Measurements from ENCODE around the gene ATP2A3. TPM values are rescaled to one million over a fixed set of nuclear protein-coding genes. Genes with fewer than 3 reads are reported as not detected.

ATP2A3 gene
- total RNA-seq, 1 experiment from 2014 or later = 13.3 TPM

- Histone ChIP-seq H2BK15ac (ENCODE audit: low read depth, low read length) (no peak overlapping the region), H3T11ph (ENCODE audit: low read length) (no peak overlapping the region), H2BK5ac (ENCODE audit: insufficient read length, low read length) (no peak overlapping the region), H2BK12ac (ENCODE audit: insufficient read length, low read depth, low read length) (no peak overlapping the region), H3K79me2 (ENCODE audit: insufficient read depth, low read length) (no peaks in the 10 kb centered on the region), H4K20me1 (ENCODE audit: control insufficient read depth, insufficient read depth, insufficient read length) (no peaks in the 10 kb centered on the region), H3K23ac (ENCODE audit: insufficient read length, low read depth, low read length) (no peak overlapping the region), H3K9me3 (ENCODE audit: control insufficient read depth, low read depth, low read length) (no peaks in the 10 kb centered on the region), H2AK5ac (ENCODE audit: insufficient read length, low read length) (no peak overlapping the region), H3K4me2 (ENCODE audit: insufficient read depth, insufficient read length, low read length) (no peak overlapping the region), H3K23me2 (ENCODE audit: insufficient read length, low read depth, low read length, poor library complexity, severe bottlenecking) (no peaks in the 10 kb centered on the region), H3K4ac (ENCODE audit: low read depth, low read length) (no peak overlapping the region), H4K91ac (ENCODE audit: insufficient read length, low read depth, low read length) (no peak overlapping the region), H2AFZ (ENCODE audit: low read length) (no peak overlapping the region), H3K4me1 (ENCODE audit: insufficient read depth, low read length) (no peaks in the 10 kb centered on the region; the same call in 1 of the 2 replicates), H4K8ac (replicated peaks; ENCODE audit: insufficient read length, low read depth, low read length) (no peak overlapping the region), H2BK120ac (ENCODE audit: low read depth, low read length, poor library complexity, severe bottlenecking) (no peak overlapping the region), H3K9ac (ENCODE audit: extremely low read depth, insufficient read length, low read length) (no peak overlapping the region), H4K5ac (ENCODE audit: insufficient read length, low read depth, low read length) (no peak overlapping the region), H3K18ac (ENCODE audit: insufficient read length, low read depth, low read length) (no peak overlapping the region), H3K27me3 (ENCODE audit: insufficient read depth, low read length) (no peaks in the 10 kb centered on the region), H3K56ac (ENCODE audit: insufficient read length, low read depth, low read length) (no peak overlapping the region), H3K79me1 (ENCODE audit: insufficient read depth, low read depth, low read length, poor library complexity, severe bottlenecking) (no peaks in the 10 kb centered on the region), H3K27ac (ENCODE audit: insufficient read length, low read depth, low read length) (no peak overlapping the region), H3K14ac (ENCODE audit: insufficient read depth, low read length) (no peak overlapping the region), H2BK20ac (ENCODE audit: low read depth, low read length, poor library complexity, severe bottlenecking) (no peak overlapping the region)
- no peak overlapping the region for H3K4me3 Mint-ChIP-seq
- DNase-seq = no peak
- no peaks in the 10 kb centered on the region for H3K36me3 Mint-ChIP-seq (ENCODE audit: insufficient read depth in 1 of 3, low read depth in 3 of 3)
- TF ChIP-seq CTCF (conservative IDR thresholded peaks at IDR 0.05) = no peak
- WGBS (ENCODE audit: extremely low coverage, insufficient read length, low lambda C conversion rate) = no CpG with 5 or more reads among the region's 4 CpGs
- peak overlapping the region in 1 of 3 experiments; percentile 57; a peak in 1 of 7 replicates for H3K27ac Mint-ChIP-seq
- H3K27me3 Mint-ChIP-seq (ENCODE audit: low read depth) = peaks cover 2% of the 10 kb centered on the region; the same call in 1 of the 2 replicates
- H3K4me1 Mint-ChIP-seq = peaks cover 15 to 18% of the 10 kb centered on the region in 2 experiments
- no peaks in the 10 kb centered on the region for H3K9me3 Mint-ChIP-seq
Measured at GRCh38 chr17:3906881-3907280, 57.4 kb downstream of the ATP2A3 start.

Measured in H9 (cell line).